Measurements from ENCODE around the gene FN3K.

Gene FN3K

GRCh38 chr17:82687871-82688270, 47.5 kb upstream of the FN3K start:
- TF ChIP-seq ZNF623 (tag by site-specific recombination; IDR thresholded peaks at IDR 0.05) (no peak), ZNF791 (tag by site-specific recombination; IDR thresholded peaks at IDR 0.05) (no peak), ZNF561 (tag by site-specific recombination; IDR thresholded peaks at IDR 0.05; ENCODE audit: borderline replicate concordance) (no peak), ZNF366 (tag by site-specific recombination; conservative IDR thresholded peaks at IDR 0.05) (no peak), ZNF707 (tag by site-specific recombination; IDR thresholded peaks at IDR 0.05) (no peak)
- H3K4me3 ChIP-seq (ENCODE audit: low read depth, low read length), result no peak overlapping the region
- H3K9me3 ChIP-seq (ENCODE audit: control insufficient read depth, insufficient read depth, low read depth, low read length), result no peaks in the 10 kb centered on the region
- CTCF ChIA-PET, result interaction anchor here (1.6 kb wide), 1 partner anchor 20 kb away, joined by 3 read pairs; no protein-coding TSS in a partner anchor
- peaks cover 3 to 8% of the 10 kb centered on the region in 2 experiments; a peak in 2 of 3 replicates for H3K36me3 ChIP-seq (ENCODE audit: control insufficient read depth in 2 of 2, insufficient read depth in 1 of 2, low read length in 2 of 2)
- H3K27ac ChIP-seq (ENCODE audit: extremely low read depth, low read depth, low read length), result no peak overlapping the region
- H3K4me1 ChIP-seq (ENCODE audit: control insufficient read depth, insufficient read depth, low read length), result no peaks in the 10 kb centered on the region
- POLR2A ChIA-PET, result interaction anchor here (0.8 to 1.4 kb wide), 2 partner anchors 10 to 29 kb away, joined by 3 to 8 read pairs; partner anchors contain the start of gene FN3KRP

GRCh38 chr17:82689077-82689476, 46.3 kb upstream of the FN3K start:
- TF ChIP-seq SCRT2 (tag by site-specific recombination; IDR thresholded peaks at IDR 0.05) (no peak), ZNF211 (tag by site-specific recombination; IDR thresholded peaks at IDR 0.05; ENCODE audit: low read depth) (no peak), ZNF366 (tag by site-specific recombination; conservative IDR thresholded peaks at IDR 0.05) (no peak), MEIS1 (CRISPR knock-in tag; IDR thresholded peaks at IDR 0.05; ENCODE audit: borderline replicate concordance) (no peak), ZNF18 (tag by site-specific recombination; IDR thresholded peaks at IDR 0.05) (no peak), YY1 (tag by site-specific recombination; IDR thresholded peaks at IDR 0.05) (no peak), ZNF529 (tag by site-specific recombination; IDR thresholded peaks at IDR 0.05; ENCODE audit: insufficient replicate concordance) (no peak)
- H3K9me3 ChIP-seq (ENCODE audit: control insufficient read depth, insufficient read depth, low read depth, low read length), result no peaks in the 10 kb centered on the region
- CTCF ChIA-PET, result no interaction called here

GRCh38 chr17:82690786-82691489, 44.5 kb upstream of the FN3K start:
- ChIA-PET CTCF (interaction anchor here (0.6 kb wide), 2 partner anchors 53 to 70 kb away, joined by 3 to 5 read pairs; no protein-coding TSS in a partner anchor), POLR2A (no interaction called here)
- Histone ChIP-seq H3K4me3 (ENCODE audit: low read depth, low read length) (no peak overlapping the region), H3K36me3 (ENCODE audit: control insufficient read depth in 2 of 2, insufficient read depth in 1 of 2, low read length in 2 of 2) (peaks cover 0 to 9% of the 10 kb centered on the region in 2 experiments; a peak in 2 of 3 replicates), H3K27ac (ENCODE audit: extremely low read depth, low read depth, low read length) (no peak overlapping the region), H3K4me1 (ENCODE audit: control insufficient read depth, insufficient read depth, low read length) (no peaks in the 10 kb centered on the region), H3K9me3 (ENCODE audit: control insufficient read depth, insufficient read depth, low read depth, low read length) (no peaks in the 10 kb centered on the region)
- TF ChIP-seq KLF10 (tag by site-specific recombination; IDR thresholded peaks at IDR 0.05) (no peak), ZNF596 (tag by site-specific recombination; IDR thresholded peaks at IDR 0.05) (no peak), ZNF571 (tag by site-specific recombination; IDR thresholded peaks at IDR 0.05) (no peak), OSR2 (tag by site-specific recombination; IDR thresholded peaks at IDR 0.05) (no peak), ZBTB26 (tag by site-specific recombination; optimal IDR thresholded peaks at IDR 0.05) (peak; percentile 27), ZFP37 (tag by site-specific recombination; IDR thresholded peaks at IDR 0.05) (no peak), ZBTB6 (tag by site-specific recombination; IDR thresholded peaks at IDR 0.05) (no peak), ZFHX2 (tag by site-specific recombination; conservative IDR thresholded peaks at IDR 0.05) (0 out of 2 replicates have a peak, but pooled peaks have one; percentile 5), ZNF311 (tag by site-specific recombination; IDR thresholded peaks at IDR 0.05; ENCODE audit: borderline replicate concordance) (no peak), HOXC10 (CRISPR knock-in tag; IDR thresholded peaks at IDR 0.05) (no peak), INSM2 (tag by site-specific recombination; IDR thresholded peaks at IDR 0.05) (no peak)

More at GRCh38 chr17:82689077-82689476, 46.3 kb upstream of the FN3K start:
- Histone ChIP-seq H3K4me1 (ENCODE audit: control insufficient read depth, insufficient read depth, low read length) (no peaks in the 10 kb centered on the region), H3K27ac (ENCODE audit: extremely low read depth, low read depth, low read length) (no peak overlapping the region), H3K36me3 (ENCODE audit: control insufficient read depth in 2 of 2, insufficient read depth in 1 of 2, low read length in 2 of 2) (peaks cover 0 to 8% of the 10 kb centered on the region in 2 experiments; a peak in 2 of 3 replicates), H3K4me3 (ENCODE audit: low read depth, low read length) (no peak overlapping the region)
- POLR2A ChIA-PET, result no interaction called here

Data from HEK293 (cell line).